Kidney (tissue), 14 donors: ENCODE results near the gene IL4R. TPM values are rescaled to one million over a fixed set of nuclear protein-coding genes. Genes with fewer than 3 reads are reported as not detected.
A peak's percentile ranks its signal among the peaks of the same experiment; 100 is the strongest.

Experiments used
- DNase-seq, 5 donors: peaks; one replicate each; pipeline ENCODE4 v3.0.0-alpha.2; 2013 to 2020
- FAIRE-seq: peaks from 2 replicates; lab custom pipeline; 2012; peaks lifted over from hg19 to GRCh38; lab: Jason Lieb, UNC
- H3K27ac ChIP-seq, 2 donors: one replicate each; pipeline ENCODE4 v1.7.0; 2013; ENCODE audit warnings: low read depth in 2 of 2, low read length in 2 of 2, inconsistent platforms in 1 of 2
- H3K27me3 ChIP-seq: one replicate; pipeline ENCODE4 v1.7.1; 2013; ENCODE audit warnings: low read length, inconsistent platforms; ENCODE audit not compliant: control insufficient read depth, insufficient read depth
- H3K36me3 ChIP-seq, 3 donors: one replicate each; pipeline versions ENCODE4 v1.7.0 to v1.7.1; 2013; ENCODE audit warnings: low read length in 3 of 3, control low read depth in 1 of 3, inconsistent platforms in 1 of 3; ENCODE audit not compliant: insufficient read depth in 3 of 3, control insufficient read depth in 2 of 3
- H3K4me1 ChIP-seq, 3 donors: one replicate each; pipeline versions ENCODE4 v1.7.0 to v1.7.1; 2013; ENCODE audit warnings: low read length in 3 of 3, inconsistent platforms in 1 of 3, low read depth in 1 of 3; ENCODE audit not compliant: control insufficient read depth in 2 of 3, insufficient read depth in 2 of 3
- H3K4me3 ChIP-seq, 3 donors: one replicate each; pipeline versions ENCODE4 v1.7.0 to v1.8.1; 2013; ENCODE audit warnings: low read length in 3 of 3, control low read depth in 1 of 3, inconsistent platforms in 1 of 3
- H3K9ac ChIP-seq, 3 donors: one replicate each; pipeline versions ENCODE4 v1.7.0 to v1.7.1; 2013; ENCODE audit warnings: low read length in 3 of 3, control low read depth in 1 of 3, inconsistent platforms in 1 of 3
- H3K9me3 ChIP-seq, 3 donors: one replicate each; pipeline versions ENCODE4 v1.7.0 to v1.7.1; 2013; ENCODE audit warnings: low read length in 3 of 3, control low read depth in 1 of 3, inconsistent platforms in 1 of 3; ENCODE audit not compliant: control insufficient read depth in 2 of 3, insufficient read depth in 1 of 3
- CTCF ChIP-seq: IDR thresholded peaks from 3 replicates; pipeline ENCODE4 v1.5.1; 2012; ENCODE audit warnings: mild to moderate bottlenecking, moderate library complexity, borderline replicate concordance; ENCODE audit not compliant: insufficient read depth; ENCODE audit errors: extremely low read depth
- intact Hi-C: fragments of 100-400 bp; cut with DNase I; formaldehyde crosslinking; loops from one replicate; pipeline ENCODE4 v1.11.1; 2022
- polyA plus RNA-seq: library from polyadenylated mRNA; stranded (reverse); fragments of 350-450 nt; fragmentation: Illumina TruSeq; extraction: RNeasy Lipid Tissue Mini Kit (QIAGEN cat#74804); gene quantifications from one replicate; pipeline ENCODE4 v1.2.3, GENCODE V29; 2014; ENCODE audit warnings: low read depth, low replicate concordance; ENCODE audit not compliant: insufficient read depth
- total RNA-seq: library from RNA; stranded (reverse); fragmentation: NEBNext Ultra II Directional; extraction: Animal tissue kit (Norgen Biotek cat#: 25700); gene quantifications from one replicate; pipeline ENCODE4 v1.2.1, GENCODE V29; 2021
- donor health status: control.
- donor health status: control.
- donor health status: control.
- donor health status: control.
- donor health status: control.
- donor health status: DM: yes; HTN: yes; CAD: no.
- donor health status: Normal renal cell carcinoma (clear cell type).

The IL4R gene
- total and polyA plus RNA-seq, 2 donors from 2014 or later, result 13.8 to 115 TPM

GRCh38 chr16:27347930-27348685 lies 34.3 kb downstream of the IL4R start:
- no peak for FAIRE-seq
- H3K9me3 ChIP-seq, result no peaks in the 10 kb centered on the region
- H3K9ac ChIP-seq, result no peak overlapping the region
- no peak for TF ChIP-seq CTCF
- H3K27me3 ChIP-seq, result no peaks in the 10 kb centered on the region
- DNase-seq, result no peak
- intact Hi-C loops, result loop anchor here (10.0 kb wide), 1 partner anchor 113 kb away; no protein-coding TSS in a partner anchor
- peaks cover 0 to 12% (median 9%) of the 10 kb centered on the region in 3 donors for H3K36me3 ChIP-seq
- H3K4me1 ChIP-seq, result no peaks in the 10 kb centered on the region
- H3K4me3 ChIP-seq, result no peak overlapping the region
- H3K27ac ChIP-seq, result no peak overlapping the region

- TF ChIP-seq CTCF, result no peak
- intact Hi-C loops, result loop anchor here (10.0 kb wide), 1 partner anchor 114 kb away; no protein-coding TSS in a partner anchor
- H3K4me1 ChIP-seq, result no peaks in the 10 kb centered on the region
- no peak overlapping the region for H3K27ac ChIP-seq
- FAIRE-seq (no peak), DNase-seq (no peak)
- H3K9me3 ChIP-seq, result no peaks in the 10 kb centered on the region
- no peak overlapping the region for H3K4me3 ChIP-seq
- no peaks in the 10 kb centered on the region for H3K27me3 ChIP-seq
- peaks cover 0 to 16% (median 5%) of the 10 kb centered on the region in 3 donors for H3K36me3 ChIP-seq
- H3K9ac ChIP-seq, result no peak overlapping the region
Measured at GRCh38 chr16:27349276-27349675, 35.5 kb downstream of the IL4R start.

GRCh38 chr16:27350006-27350405 lies 36.2 kb downstream of the IL4R start:
- FAIRE-seq, result no peak
- intact Hi-C loops, result no loop called here

More at GRCh38 chr16:27350006-27350405, 36.2 kb downstream of the IL4R start:
- no peak overlapping the region for H3K9ac ChIP-seq
- no peaks in the 10 kb centered on the region for H3K9me3 ChIP-seq
- peaks cover 0 to 19% (median 11%) of the 10 kb centered on the region in 3 donors for H3K36me3 ChIP-seq
- TF ChIP-seq CTCF, result no peak
- H3K4me3 ChIP-seq, result no peak overlapping the region
- no peaks in the 10 kb centered on the region for H3K27me3 ChIP-seq
- DNase-seq, result peak in 1 of 5 donors; percentile 33
- H3K27ac ChIP-seq, result no peak overlapping the region
- H3K4me1 ChIP-seq, result no peaks in the 10 kb centered on the region
